Measurements from ENCODE around the gene NOTCH1.

NOTCH1 gene

GRCh38 chr9:136530461-136531089 lies 15.3 kb downstream of the NOTCH1 start:
- no peak for DNase-seq

DNA sequence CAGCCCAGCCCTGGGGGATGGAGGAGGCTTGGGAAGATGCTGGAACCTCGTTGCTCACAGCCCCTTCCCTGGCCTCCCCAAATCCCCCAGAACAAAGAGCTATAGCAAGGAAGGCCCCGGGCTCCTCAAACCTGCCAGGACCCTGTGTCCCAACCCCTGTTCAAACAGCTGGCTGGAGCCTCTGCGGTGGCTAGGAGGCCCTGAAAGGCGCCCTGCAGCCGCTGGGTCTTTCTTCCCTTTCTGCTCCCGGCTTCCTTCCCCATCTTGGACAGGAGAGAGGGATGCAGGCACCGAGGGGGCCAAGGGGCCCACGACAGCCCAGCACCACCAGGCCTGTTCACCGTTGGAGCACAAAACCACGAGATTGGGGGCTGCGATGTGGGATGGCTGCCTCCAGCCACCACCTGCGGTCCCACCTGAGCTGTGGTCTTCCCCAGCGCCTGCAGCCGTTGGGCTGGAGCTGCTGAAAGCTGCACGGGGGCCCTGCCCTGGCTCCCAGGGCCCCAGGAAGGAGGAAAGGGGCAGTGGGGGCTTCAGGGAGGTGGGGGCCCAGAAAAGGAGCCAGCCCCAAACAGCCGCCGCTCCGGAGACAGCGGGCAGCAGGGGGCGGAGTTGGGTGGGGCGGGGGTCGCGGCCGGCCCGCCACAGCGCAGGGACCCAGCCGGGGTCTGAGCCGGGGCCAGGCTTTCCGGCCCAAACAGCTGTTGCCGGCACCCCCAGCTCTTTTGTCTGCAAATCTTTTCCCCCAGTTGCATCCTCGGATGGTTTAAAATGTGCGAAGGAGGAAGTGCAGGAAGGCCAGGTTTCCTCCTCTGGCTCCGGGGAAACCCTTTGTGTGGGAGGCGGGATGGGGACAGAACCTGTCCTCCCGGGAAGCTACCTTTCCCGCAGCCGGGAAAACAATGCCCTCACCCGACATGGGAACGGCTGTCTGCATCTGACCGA lies 16.1 kb downstream of the NOTCH1 start:
- no peak for DNase-seq

DNA sequence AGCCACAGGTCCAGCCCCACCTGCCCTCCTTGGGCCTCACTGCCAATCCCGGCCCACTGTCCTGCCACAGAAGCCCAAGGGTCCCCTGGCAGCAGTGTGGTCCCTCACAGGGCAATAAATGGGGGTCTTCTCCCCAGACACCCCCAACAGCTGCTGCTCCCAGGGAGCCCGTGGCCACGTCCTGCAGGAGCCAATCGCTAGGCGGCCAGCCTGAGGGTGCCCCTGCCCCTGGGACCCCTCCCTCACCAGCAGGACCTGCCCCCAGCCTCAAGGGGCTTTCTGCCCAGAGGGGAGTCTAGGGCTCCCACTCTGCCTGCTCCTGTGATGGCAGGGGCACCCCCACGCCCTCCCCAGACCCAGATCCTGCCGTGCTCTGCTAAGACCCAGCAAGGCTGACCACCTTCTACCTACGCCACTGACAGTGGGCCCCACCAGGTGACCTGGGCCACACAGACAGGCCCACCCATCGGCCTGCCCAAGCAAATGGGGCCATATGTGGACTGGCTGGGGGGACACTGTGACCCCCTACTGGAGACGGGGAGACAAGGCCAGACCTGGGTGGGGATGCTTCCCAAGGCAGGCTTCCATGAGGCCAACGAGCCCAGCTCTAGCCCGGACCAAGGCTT lies 17.0 kb downstream of the NOTCH1 start:
- no peak for DNase-seq

- DNase-seq: peak; percentile 74
Measured at GRCh38 chr9:136527721-136528710, 17.8 kb downstream of the NOTCH1 start.

DNA sequence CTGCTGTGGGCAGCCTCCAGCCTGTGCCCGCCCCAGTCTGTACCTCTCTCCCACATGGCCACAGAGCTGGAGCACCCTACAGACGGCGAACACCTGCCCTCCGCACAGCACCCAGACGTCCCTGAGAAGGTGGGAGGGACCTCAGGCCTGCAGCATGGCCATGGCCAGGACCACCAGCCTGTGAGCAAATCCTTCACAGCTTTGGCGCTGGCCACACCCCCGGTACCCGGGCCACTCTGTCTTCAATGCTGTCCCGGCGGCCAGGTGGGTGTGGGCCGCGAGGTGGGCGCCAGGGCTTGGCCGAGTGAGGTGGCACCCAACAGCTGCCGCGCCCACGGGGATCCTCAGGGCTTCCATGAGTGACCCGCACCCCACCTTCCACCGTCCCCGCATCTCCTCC lies 18.7 kb downstream of the NOTCH1 start:
- DNase-seq: no peak

GRCh38 chr9:136526625-136527066 lies 19.2 kb downstream of the NOTCH1 start:
- peak; percentile 82 for DNase-seq

GRCh38 chr9:136525841-136526499 lies 19.9 kb downstream of the NOTCH1 start:
- no peak for DNase-seq

DNA sequence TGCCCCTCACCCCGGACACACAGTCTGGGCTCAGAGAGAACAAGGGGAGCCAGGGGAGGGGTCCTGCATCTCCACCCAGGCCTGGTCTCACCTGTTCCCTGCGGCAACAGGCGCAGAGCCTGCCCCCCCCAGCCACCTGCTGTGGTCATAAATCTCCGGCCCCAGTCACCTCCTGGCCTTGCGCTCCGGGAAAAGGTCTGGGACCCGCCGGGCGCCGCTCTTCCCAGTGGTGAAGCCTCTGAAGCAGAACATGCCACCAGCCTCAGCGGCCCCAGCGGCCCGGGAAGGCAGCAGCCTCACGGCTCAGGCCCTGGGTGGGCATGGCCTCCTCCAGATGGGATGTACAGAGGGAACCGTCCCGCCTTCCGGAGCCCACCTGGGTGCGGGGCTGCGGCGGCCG lies 20.6 kb downstream of the NOTCH1 start:
- DNase-seq: no peak

DNA sequence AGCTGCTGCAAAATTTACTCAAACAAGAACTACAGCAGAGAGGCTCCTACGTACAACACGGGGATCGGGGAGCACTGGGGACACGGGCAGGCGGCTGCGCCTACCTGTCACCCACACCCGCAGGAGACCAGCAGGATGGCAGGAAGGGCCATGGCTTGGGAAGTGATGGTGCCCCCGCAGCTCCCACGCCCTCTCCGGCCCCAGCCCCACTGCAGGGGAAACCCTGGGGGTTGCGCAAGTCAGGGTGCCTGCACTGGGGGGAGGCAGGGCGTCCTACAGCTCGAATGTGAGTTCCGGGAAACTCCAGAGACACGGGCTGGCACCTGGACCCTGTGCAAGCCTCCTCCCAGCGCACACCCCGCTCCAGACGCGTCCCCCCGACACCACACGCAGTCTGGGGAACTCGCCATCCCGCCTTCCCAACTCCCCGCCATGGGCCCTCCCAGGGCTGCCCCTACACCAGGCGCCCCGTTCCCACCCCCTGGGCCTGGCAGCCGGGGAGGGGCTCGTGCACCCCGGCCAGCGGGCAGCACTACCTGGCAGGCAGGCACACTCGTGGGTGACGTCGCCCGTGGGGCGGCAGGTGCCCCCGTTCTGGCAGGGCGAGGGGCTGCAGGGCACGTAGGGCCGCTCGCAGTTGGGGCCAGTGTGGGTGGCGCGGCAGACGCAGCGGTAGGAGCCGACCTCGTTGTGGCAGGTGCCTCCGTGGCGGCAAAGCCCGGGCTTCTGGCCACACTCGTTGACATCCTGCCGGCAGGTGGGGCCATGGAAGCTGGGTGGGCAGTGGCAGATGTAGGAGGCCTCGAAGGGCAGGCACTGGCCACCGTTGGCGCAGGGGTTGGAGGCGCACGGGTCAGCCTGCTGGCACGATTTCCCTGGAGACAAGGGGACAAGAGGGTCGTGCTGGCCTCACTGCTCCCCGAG lies 23.3 kb downstream of the NOTCH1 start:
- no peak for DNase-seq

DNA sequence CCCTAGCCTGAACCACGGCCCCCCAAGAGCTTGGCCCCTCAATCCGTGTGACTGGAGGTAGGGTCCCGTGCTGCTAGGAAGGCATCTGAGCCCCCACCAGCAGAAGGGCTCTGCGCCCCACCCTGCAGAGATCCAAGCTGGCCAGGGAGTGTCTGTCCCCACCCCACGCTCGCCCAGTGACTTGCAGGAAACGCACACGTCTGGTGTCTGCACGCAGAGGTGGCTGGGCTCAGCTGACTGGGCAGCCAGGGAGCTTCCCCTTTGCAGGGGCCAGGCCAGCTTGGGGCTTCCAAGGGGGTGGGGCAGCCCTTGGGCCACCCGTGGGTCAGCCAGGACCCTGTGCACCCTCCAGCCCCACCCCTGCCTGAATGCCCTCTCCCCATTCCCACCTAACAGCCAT lies 24.3 kb downstream of the NOTCH1 start:
- no peak for DNase-seq

DNA sequence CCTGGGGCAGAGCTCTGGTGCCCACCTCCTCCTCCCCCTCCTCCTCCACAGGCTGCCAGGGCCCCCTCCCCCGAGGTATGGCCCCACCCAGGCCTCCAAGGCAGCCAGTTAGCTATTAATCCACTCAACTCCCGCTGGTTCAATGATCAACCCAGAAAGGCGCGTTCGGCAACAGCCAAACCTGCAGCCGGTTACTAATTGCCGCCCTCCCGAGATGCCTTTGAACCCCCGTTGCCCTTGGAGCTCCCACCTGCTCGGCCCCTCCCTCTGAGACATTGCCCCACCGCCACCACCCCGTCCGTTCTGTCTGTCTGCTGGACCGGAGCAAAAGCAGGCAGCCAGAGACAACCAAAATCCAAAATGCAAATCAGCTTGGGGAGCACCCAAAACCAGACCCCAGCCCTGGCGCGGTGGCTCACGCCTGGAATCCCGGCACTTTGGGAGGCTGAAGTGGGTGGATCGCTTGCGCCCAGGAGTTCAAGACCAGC lies 25.8 kb downstream of the NOTCH1 start:
- DNase-seq: no peak

DNA sequence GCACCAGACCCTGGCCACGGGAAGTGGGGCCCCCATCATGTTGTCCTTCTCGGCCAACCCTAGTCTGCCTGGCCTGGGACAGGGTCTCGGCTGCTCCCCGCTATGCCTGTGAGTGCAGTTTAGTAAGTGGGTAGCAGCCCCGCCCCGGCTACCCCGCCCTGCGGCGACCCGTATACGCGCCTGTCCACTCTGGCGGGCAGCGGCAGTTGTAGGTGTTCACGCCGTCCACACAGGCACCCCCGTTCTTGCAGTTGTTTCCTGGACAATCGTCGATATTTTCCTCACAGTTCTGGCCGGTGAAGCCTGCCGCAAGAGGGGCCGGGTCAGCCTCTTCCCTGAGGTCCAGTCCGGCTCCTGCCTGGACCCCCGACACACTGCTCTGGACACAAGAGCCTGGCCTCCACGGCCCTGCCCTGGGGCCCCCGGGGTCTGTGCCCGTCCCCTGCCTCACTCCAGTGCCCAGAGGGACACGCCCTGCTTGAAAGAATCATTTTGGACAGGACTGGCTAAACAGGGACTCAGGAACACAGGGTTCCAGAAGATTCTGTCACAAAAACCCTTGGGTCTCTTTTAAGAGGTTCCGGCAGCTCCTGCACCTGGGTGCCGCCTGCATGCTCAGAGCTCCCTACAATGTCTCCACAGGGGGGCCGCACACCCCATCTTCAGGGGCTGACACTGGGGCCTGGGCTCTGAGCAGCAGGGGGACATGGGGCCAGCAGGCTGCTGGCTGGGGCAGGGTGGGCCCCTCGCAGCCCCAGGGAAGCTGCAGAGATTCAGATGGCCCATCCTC lies 26.4 kb downstream of the NOTCH1 start:
- no peak for DNase-seq

- DNase-seq: no peak
Measured at GRCh38 chr9:136518623-136519022, 27.2 kb downstream of the NOTCH1 start.

DNA sequence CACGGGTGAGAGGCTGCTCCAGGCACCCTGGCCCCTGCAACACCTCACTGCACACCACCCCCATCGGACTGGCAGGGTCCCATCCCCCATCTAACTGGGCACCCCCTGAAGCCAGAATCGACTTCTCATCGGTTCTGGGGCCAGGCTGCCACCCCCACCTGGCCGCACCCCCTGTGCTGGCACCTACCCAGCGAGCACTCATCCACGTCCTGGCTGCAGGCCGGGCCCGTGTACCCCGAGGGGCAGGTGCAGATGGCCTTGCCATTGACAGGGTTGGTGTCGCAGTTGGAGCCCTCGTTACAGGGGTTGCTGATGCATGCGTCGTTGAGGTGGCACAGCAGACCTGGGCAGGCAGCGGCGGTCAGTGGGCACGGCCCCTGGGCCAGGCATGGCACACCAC lies 27.9 kb downstream of the NOTCH1 start:
- no peak for DNase-seq

- DNase-seq: no peak
Measured at GRCh38 chr9:136517012-136517743, 28.7 kb downstream of the NOTCH1 start.

GRCh38 chr9:136516191-136516654 lies 29.6 kb downstream of the NOTCH1 start:
- no peak for DNase-seq

DNA sequence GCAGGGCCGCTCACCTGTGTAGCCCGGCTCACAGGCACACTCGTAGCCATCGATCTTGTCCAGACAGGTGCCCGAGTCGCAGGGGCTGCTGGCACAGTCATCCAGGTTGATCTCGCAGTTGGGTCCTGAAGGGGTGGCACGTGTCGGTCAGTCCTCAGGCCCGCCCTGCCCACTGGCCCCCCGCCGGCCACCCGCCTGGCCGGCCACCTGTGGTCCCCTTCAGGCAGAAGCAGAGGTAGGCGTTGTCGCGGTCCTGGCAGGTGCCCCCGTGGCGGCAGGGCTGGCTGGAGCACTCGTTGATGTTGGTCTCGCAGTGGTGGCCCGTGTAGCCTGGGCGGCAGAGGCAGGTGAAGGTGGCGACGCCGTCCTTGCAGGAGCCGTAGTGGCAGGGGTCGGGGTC lies 30.6 kb downstream of the NOTCH1 start:
- DNase-seq: no peak

- no peak for DNase-seq
Measured at GRCh38 chr9:136514022-136514714, 31.7 kb downstream of the NOTCH1 start.

All from DMS153 (cell line).